ENCODE measurements around the gene SLC46A1.
"Not testable (repeated sequence)": the region's sequence is repeated elsewhere in the genome, so short reads cannot be mapped to it uniquely, and the experiment has no call there.

The SLC46A1 gene

GRCh38 chr17:28405632-28406472 lies at the start of gene SLC46A1:
SLC46A1 (minus strand) TSS chr17:28406212; CDS start chr17:28406114, 98 bp downstream.
- in situ Hi-C loops (cut with MboI; ENCODE audit: low sequenced_read_pairs), result loop anchor here (25.0 kb wide), 3 partner anchors 106 to 619 kb away; partner anchors contain the start of gene FOXN1

GRCh38 chr17:28449859-28450258 lies 43.8 kb upstream of the SLC46A1 start:
- in situ Hi-C loops (cut with MboI; ENCODE audit: low sequenced_read_pairs), result no loop called here

DNA sequence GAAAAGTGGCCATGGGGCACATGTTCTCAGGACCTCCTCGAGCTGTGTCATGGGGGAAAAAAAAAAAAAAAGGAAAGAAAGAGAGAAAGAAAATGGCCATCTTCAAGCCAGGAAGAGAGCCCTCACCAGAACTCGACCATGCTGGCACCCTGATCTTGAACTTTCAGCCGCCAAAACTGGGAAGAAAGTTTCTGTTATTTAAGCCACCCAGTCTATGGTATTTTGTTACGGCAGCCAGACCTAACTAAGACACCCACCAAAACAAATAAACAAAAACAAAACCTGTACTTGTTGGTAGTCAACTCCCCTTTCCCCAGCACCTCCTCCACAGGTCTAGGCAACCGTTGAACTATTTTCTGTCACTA lies 41.4 kb upstream of the SLC46A1 start:
- in situ Hi-C loops (cut with MboI; ENCODE audit: low sequenced_read_pairs), result no loop called here

- in situ Hi-C loops (cut with MboI; ENCODE audit: low sequenced_read_pairs), result no loop called here
Measured at GRCh38 chr17:28446716-28447395, 40.8 kb upstream of the SLC46A1 start.

GRCh38 chr17:28443901-28444638 lies 38.1 kb upstream of the SLC46A1 start:
- in situ Hi-C loops (cut with MboI; ENCODE audit: low sequenced_read_pairs), result no loop called here

- in situ Hi-C loops (cut with MboI; ENCODE audit: low sequenced_read_pairs), result not testable (repeated sequence)
Measured at GRCh38 chr17:28434326-28434725, 28.3 kb upstream of the SLC46A1 start.

GRCh38 chr17:28433721-28434120 lies 27.7 kb upstream of the SLC46A1 start:
- in situ Hi-C loops (cut with MboI; ENCODE audit: low sequenced_read_pairs), result no loop called here

DNA sequence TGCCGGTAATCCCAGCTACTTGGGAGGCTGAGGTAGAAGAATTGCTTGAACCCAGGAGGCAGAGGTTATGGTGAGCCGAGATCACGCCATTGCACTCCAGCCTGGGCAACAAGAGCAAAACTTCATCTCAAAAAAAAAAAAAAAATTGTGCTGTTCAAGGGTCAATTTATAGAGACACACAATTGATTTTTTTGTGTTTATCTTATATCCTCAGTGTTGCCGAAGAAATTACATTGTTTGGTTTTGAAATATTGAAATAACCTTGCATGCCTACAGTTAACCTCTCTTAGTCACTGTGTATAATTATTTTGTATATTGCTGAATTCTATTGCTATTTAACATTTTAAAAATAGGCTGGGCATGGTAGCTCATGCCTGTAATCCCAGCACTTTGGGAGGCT lies 22.0 kb upstream of the SLC46A1 start:
- in situ Hi-C loops (cut with MboI; ENCODE audit: low sequenced_read_pairs), result not testable (repeated sequence)

- in situ Hi-C loops (cut with MboI; ENCODE audit: low sequenced_read_pairs), result no loop called here
Measured at GRCh38 chr17:28427371-28427770, 21.4 kb upstream of the SLC46A1 start.

DNA sequence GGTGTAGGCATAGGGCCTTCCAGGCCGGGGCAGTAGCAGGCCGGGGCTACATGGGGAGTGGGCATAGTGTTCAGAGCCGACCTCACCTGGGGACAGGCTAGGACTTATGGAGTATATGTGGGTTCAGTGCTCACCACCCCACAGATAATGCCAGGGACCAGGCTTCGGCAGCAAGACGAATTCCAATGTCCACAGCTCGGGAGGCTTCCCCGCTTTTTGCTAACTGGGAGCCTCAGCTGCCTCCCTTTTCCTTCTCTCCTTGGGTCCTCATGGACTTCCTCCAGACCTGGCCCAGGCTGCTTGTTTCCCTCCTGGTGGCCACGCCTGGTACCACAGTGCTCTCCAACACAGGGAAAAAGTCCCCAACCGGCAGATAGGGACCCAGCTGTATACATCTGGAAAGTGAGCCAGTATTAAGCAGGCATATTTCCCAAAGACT lies 20.1 kb upstream of the SLC46A1 start:
- in situ Hi-C loops (cut with MboI; ENCODE audit: low sequenced_read_pairs), result no loop called here

DNA sequence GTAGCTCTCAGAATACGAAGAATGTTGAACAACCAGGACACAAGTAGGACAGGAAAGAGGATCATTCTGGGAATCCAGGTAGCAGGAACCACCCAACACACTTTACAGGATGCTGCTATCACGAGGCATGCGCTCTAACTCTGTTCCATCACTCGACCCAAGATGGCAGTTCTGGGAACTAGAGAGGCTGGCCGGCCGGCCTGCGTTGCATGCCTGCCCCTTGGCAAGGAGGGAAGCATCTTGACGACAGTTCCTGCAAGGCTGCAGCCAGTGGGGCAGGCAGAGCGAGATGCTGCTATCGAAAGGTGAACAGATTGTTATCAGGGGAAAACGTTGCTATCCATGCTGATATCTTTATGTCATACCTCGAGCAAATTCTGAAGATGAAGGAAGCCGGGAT lies 19.2 kb upstream of the SLC46A1 start:
- in situ Hi-C loops (cut with MboI; ENCODE audit: low sequenced_read_pairs), result no loop called here

DNA sequence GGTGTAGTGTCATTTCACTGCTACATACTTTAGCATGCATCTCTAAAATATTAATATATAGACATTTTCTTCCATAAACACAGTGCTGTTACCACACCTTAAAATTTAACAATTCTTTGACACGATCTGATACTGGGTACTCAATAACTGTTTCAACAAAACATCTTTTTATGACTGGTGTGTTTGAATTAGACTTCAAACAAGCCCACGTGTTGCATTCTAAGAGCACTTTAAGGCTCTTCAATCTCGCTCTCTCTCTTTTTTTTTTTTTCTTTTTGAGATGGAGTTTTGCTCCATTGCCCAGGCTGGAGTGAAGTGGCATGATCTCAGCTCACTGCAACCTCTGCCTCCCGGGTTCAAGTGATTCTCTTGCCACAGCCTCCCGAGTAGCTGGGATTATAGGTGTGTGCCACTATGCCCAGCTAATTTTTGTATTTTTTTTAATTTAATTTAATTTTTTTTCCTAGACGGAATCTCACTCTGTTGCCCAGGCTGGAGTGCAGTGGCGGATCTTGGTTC lies 15.8 kb upstream of the SLC46A1 start:
- in situ Hi-C loops (cut with MboI; ENCODE audit: low sequenced_read_pairs), result loop anchor here (25.0 kb wide), 3 partner anchors 90 to 635 kb away; partner anchors contain the start of gene FOXN1

GRCh38 chr17:28416703-28417311 lies 10.8 kb upstream of the SLC46A1 start:
- in situ Hi-C loops (cut with MboI; ENCODE audit: low sequenced_read_pairs), result loop anchor here (25.0 kb wide), 3 partner anchors 95 to 630 kb away; partner anchors contain the start of gene FOXN1

DNA sequence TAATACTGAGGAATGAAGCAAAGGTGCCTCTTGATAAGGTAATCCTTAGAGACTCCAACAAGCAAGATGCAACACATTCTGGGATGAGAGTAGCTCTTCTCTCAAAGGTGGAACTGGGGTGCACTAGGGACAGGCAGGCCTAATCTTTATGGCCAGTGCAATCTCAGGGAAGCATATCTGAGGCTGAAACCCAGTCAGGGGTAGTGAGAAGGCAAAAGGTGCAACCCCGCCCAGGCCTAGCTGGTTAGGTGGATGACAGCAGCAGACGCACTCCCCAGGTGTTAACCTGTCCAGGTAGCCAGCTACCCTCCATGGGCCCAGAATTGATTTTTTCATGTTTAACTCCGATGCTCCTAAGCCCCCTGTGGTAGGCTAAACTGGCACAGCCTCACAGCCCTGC lies 9.9 kb upstream of the SLC46A1 start:
- in situ Hi-C loops (cut with MboI; ENCODE audit: low sequenced_read_pairs), result loop anchor here (25.0 kb wide), 3 partner anchors 96 to 629 kb away; partner anchors contain the start of gene FOXN1

- in situ Hi-C loops (cut with MboI; ENCODE audit: low sequenced_read_pairs), result loop anchor here (25.0 kb wide), 3 partner anchors 98 to 627 kb away; partner anchors contain the start of gene FOXN1
Measured at GRCh38 chr17:28413804-28414203, 7.8 kb upstream of the SLC46A1 start.

GRCh38 chr17:28412099-28412498 lies 6.1 kb upstream of the SLC46A1 start:
- in situ Hi-C loops (cut with MboI; ENCODE audit: low sequenced_read_pairs), result loop anchor here (25.0 kb wide), 3 partner anchors 100 to 625 kb away; partner anchors contain the start of gene FOXN1

GRCh38 chr17:28407974-28408306 lies 1.9 kb upstream of the SLC46A1 start:
- in situ Hi-C loops (cut with MboI; ENCODE audit: low sequenced_read_pairs), result loop anchor here (25.0 kb wide), 3 partner anchors 104 to 621 kb away; partner anchors contain the start of gene FOXN1

DNA sequence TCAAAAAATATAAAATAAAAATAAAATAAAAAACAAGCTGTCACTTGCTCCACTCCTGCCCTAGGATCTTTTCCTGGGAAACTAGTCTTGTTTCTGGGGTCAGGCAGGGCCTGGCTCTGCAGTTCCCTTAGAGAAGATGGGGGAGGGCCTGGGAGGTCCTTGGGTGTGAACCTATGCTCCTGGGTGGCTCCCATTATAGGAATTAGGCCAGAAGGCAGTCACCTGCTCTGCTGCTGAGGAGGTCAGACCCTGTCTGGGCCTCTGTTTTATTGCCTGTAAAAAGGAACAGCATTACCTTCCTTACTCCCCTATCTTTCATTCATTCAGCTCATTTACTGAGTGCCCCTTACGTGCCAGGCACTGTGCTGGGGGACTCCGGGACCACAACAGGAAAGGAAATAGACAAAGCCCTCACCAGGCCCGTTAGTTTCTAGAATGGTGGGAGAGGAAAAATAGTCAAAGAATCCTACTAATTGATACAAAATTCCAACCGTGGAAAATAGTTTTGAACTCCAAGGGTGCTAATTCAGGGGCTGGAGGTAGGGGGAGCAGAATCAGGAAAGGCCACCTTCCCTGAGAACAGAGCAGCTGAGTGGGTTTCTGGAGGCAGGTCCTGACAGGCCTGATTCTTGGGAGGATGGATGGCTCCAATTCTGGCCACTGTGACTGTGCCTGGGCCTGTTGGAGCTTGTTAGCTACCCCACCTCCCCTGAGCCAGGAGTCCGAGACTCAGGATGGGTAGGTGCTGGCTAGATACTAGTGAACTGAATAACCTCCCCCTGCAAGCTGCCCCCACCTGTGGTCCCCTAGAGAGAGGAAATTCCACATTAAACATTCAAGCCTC lies 1.3 kb upstream of the SLC46A1 start:
- in situ Hi-C loops (cut with MboI; ENCODE audit: low sequenced_read_pairs), result loop anchor here (25.0 kb wide), 3 partner anchors 105 to 620 kb away; partner anchors contain the start of gene FOXN1

GRCh38 chr17:28406473-28406814 lies 432 bp upstream of the SLC46A1 start:
- in situ Hi-C loops (cut with MboI; ENCODE audit: low sequenced_read_pairs), result loop anchor here (25.0 kb wide), 3 partner anchors 106 to 619 kb away; partner anchors contain the start of gene FOXN1

Measured in HL-60/S4 (cell line).